HL-60/S4 (cell line): ENCODE results near the gene BRSK2.

Experiments used
- in situ Hi-C: fragments of 300-500 bp; cut with MboI; formaldehyde crosslinking; loops from 2 replicates; pipeline ENCODE4 v1.14.3; 2022; ENCODE audit warnings: low sequenced_read_pairs

The BRSK2 gene

DNA sequence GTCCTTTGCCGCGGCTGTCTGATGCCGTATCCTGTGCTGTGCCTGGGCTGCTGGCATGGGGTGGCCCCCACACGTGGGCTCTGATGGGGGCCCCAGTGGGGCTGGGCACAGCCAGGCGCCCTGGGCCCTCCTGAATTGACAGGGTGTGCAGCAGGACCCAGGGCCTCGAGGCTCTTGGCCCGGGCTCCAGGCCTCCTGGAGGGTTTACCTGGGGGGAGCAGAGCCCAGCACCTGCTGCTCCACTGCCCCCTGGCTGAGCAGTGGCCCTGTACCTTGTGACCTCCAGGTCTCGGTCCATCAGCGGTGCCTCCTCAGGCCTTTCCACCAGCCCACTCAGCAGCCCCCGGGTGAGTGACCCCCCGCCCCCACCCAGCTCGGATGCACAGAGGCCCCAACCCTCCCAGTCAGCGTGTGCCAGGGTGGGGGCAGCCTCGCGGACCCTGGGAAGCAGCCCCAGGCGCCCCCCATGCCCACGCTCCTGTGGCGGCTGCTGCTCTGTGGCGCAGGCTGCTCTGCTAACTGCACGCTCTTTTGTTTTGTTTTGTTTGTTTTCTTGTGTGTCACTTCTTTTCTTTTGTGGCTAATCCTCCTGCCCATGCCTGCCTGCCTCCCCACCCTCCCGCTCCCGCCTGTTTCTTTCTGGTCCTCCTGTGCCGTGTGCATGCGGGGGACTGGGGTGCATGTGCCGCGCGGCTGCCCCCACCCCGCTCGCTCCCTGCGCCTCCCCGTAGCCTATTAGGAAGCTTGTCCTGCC, 59.9 kb downstream of the BRSK2 start:
- in situ Hi-C loops, result no loop called here

DNA sequence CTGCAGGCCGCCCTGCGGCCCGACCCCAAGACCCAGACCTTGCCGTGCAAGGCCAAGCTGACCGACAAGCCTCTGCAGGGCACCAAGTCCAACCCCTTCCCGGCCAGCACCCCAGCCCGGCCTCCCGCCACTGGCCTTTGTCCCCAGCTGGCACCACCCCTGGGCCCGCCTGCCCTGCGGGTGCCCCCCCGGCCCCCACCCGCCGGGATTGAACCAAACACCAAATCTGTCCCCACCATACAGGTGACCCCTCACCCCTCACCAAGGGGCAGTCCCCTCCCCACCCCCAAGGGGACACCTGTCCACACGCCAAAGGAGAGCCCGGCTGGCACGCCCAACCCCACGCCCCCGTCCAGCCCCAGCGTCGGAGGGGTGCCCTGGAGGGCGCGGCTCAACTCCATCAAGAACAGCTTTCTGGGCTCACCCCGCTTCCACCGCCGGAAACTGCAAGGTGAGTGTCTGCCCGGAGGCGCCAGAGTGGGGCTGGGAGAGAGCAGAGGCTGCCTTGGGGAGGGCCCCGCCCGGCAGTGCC, 60.7 kb downstream of the BRSK2 start:
- in situ Hi-C loops, result no loop called here

GRCh38 chr11:1450949-1451710, 61.4 kb downstream of the BRSK2 start:
- in situ Hi-C loops, result no loop called here

- in situ Hi-C loops, result no loop called here
Observed at GRCh38 chr11:1451781-1452470, 62.2 kb downstream of the BRSK2 start.

DNA sequence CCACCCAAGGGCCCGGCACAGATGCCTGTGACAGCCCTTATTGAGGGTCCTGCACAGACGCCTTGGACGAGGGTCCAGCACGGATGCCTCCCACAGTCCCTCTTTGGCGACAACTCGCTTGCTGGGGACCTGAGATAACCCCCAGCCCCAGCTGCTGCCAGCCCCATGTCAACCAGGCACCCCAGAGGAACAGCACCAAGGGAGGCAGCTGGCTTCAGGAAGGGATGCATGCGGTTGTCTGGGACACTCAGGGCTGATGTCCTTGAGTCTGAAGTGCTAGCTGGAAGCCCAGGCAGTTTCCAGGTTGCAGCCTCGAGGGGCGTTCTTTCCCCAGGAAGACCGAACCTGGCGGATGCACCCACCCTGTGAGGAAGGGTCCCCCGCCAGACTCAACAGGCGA, 63.0 kb downstream of the BRSK2 start:
- in situ Hi-C loops, result no loop called here

- in situ Hi-C loops, result no loop called here
Observed at GRCh38 chr11:1453611-1454034, 63.9 kb downstream of the BRSK2 start.

DNA sequence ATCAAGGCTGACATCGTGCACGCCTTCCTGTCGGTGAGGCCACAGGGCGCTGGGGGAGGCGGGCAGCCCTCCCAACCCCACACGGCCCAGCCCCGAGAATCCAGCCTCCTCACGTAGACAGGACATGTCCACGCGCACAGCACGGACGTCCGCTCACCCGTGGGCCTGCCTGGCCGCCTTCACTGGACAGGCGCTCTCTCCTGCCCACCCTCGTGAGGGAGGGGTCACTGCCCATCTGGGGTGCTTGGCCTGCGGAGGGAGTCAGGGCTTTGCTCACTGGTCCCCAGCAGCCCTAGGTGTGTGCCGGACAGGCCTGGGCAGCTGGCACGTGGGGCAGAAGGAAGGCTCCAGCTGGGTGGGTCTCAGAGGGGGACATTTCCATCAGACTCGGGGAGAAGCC, 64.8 kb downstream of the BRSK2 start:
- in situ Hi-C loops, result no loop called here

DNA sequence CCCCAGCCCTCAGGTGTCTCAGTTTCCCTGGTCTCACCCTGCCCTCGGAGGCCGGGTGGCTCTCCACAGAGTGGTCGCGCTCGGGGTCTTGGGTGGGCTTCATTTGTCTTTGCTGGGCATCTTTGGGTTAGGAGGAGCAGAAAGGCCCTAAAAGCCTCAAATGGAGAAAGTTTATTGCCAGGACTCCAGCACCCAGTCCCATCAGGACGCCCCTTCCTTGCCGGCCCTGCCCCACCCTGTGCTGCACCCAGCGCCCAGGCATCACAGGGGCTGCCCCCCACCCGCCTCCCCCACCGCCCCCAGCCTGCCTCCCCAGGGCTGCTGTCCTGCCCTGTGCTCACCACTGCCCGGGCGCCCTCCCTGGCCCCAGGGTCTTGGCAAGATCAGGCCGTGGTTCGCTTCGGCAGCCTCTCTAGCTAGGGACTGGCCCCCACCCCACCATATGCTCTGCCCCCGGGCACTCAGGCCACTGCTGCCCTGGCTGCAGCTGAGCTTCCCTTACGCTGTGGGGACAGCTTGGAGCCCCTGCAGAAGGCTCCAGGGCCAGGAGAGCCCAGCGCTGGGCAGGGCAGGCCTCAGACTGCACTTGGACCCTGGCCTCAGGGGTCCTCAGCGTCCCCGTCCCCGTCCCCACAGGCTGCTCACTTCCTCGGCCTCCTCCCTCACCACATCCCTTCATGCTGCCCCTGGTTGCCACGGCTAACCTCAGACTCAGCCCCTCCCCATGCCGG, 65.5 kb downstream of the BRSK2 start:
- in situ Hi-C loops, result no loop called here

GRCh38 chr11:1455763-1456060, 66.0 kb downstream of the BRSK2 start:
- in situ Hi-C loops, result no loop called here

GRCh38 chr11:1456176-1456575, 66.4 kb downstream of the BRSK2 start:
- in situ Hi-C loops, result no loop called here

DNA sequence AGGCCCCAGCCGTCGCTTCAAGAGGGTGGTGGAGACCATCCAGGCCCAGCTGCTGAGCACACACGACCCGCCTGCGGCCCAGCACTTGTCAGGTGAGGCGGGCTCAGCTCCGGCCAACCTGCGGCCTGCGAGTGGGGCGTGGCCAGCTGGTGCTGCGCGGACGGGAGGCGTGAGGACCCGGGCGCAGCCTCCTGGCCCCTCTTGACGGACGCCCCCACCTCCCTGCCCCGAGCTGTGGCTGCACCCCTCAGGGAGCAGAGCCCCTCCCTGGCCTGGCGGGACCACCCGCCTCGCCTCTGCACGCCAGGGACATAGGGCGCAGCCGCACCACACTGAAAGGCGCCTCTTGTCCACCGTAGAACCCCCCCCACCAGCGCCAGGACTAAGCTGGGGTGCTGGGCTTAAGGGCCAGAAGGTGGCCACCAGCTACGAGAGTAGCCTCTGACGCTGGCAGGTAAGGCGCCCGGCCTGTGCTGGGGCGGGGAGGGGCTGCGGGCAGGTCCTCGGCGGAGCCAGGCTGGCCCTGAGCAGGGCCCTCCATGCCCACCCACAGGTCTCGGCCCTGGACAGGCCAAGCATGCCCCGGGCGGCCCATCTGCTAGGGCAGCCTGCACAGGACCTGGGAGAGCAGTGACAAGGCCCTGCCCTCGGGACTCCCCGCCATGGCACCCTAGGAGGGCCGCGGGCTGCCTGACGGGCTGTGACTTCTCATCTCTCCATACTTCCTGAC, 67.0 kb downstream of the BRSK2 start:
- in situ Hi-C loops, result no loop called here

GRCh38 chr11:1457326-1457680, 67.6 kb downstream of the BRSK2 start:
- in situ Hi-C loops, result no loop called here

- in situ Hi-C loops, result no loop called here
Observed at GRCh38 chr11:1457856-1458255, 68.1 kb downstream of the BRSK2 start.

- in situ Hi-C loops, result no loop called here
Observed at GRCh38 chr11:1458340-1459218, 68.8 kb downstream of the BRSK2 start.

GRCh38 chr11:1459219-1459575, 69.5 kb downstream of the BRSK2 start:
- in situ Hi-C loops, result no loop called here

DNA sequence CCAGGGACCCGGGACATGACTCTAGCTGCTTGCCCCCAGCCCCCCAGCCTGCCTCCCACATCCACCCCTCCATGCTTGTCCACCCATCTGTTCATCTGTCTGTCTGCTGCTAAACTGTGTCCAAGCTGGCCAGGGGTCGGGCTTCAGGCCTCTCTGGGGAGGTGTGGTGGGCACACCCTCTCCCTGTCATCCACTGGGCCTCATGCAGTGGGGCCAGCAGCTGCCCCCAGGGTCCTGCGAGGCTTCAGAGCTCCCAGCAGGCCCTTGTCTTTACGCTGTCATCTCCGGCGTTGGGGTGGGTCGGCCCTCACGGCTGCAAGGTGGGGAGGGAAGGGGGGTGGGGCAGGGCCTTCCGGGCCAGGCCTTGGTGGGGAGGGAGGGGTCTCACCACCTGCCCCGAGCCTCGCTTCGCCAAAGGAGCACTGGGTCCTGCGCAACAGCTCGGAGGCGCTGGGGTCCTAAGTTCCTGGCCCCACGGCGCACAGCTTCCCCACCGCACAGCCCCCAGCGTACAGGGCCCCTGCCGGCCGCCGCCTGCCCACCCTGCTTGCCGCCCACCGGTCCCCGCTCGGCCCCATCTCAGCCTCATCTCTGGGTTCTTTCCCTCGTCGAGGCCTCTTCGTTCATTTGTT, 70.1 kb downstream of the BRSK2 start:
- in situ Hi-C loops, result no loop called here

GRCh38 chr11:1460396-1460985, 70.8 kb downstream of the BRSK2 start:
- in situ Hi-C loops, result no loop called here

DNA sequence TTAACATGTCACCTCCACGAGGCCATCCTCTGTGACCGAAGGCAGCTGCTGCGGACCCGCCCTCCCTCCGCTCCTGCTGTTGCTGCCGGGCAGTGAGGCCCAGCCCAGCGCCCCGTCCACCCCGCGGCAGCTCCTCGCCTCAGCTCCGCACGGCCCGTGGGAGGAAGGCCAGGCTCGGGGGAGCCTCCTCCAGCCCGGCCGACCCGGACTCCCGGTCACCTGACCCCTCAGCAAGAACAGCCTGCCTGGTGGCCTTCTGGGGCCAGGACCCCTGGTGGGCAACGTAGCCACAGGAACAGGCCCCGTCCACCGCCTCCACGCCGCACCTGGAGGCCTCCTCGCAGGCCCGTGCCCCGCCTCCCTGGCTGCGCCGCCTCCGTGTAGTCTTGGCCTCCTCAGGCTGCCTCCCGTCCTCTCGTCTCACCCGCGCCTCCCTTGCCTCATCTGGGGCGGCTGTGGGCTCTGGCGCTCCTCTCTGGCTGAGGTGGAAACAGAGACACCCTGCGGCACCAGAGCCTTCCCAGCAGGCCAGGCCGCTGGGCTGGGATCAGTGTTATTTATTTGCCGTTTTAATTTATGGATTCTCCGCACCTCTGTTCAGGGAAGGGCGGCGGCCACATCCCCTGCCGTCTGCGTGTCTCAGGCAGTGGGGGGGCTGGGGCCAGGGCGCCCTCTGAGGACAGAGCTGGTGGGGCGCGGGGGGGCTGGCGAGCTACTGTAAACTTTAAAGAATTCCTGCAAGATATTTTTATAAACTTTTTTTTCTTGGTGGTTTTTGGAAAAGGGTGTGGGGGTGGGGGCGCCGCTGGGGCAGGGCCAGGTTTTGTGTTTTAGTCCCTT, 71.5 kb downstream of the BRSK2 start:
- in situ Hi-C loops, result no loop called here
